ENCODE measurements around the gene GRM1.

- TF ChIP-seq GATA3 (IDR thresholded peaks at IDR 0.05; ENCODE audit: low read depth, low read length): no peak
- TF ChIP-seq GATA2 (IDR thresholded peaks at IDR 0.05; ENCODE audit: low read depth, low read length): no peak
These were observed 272.9 kb downstream of the GRM1 start for GRCh38 chr6:146301764-146302163.

All from SH-SY5Y (cell line).